ENCODE data around the gene DNAH2. TPM values are rescaled to one million over a fixed set of nuclear protein-coding genes. Genes with fewer than 3 reads are reported as not detected.

The DNAH2 gene
- total and polyA plus RNA-seq, 2 of the 4 experiments (the other 2 are of a cell fraction): under 0.01 to 0.02 TPM

DNA sequence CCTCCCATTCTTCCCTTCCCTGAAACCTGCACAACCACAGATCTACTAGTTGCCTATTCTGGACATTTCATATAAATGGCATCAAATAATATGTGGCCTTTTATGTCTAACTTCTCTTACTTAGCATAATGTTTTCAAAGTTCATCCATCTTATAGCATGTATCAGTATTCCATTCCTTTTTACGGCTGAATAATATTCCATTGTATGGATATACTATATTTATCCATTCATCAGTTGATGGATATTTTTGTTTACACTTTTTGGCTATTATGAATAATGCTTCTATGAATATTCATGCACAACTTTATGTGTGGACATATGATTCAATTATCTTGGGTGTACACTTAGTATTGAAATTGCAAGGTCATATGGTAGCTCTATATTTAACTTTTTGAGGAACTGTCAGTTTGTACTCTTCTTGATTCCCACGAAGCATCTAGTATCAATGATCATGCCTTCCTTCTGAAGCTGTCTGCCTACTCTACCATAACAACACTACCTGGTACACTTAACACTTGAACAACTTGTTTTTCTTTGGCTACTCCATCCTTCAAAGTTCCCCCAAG, 158.3 kb downstream of the DNAH2 start:
- Histone ChIP-seq H3K9me3 (ENCODE audit: control insufficient read depth, insufficient read depth, low read length) (no peaks in the 10 kb centered on the region), H2BK20ac (ENCODE audit: low read depth, low read length) (no peak overlapping the region), H3K14ac (replicated peaks; ENCODE audit: low read depth, low read length) (no peak overlapping the region), H2BK5ac (ENCODE audit: low read depth, low read length, poor library complexity, severe bottlenecking) (no peak overlapping the region), H3K56ac (ENCODE audit: extremely low read depth, insufficient read depth, low read length) (no peak overlapping the region), H2AK5ac (ENCODE audit: low read depth, low read length) (no peak overlapping the region), H3K27ac (ENCODE audit: insufficient read depth, low read length) (no peak overlapping the region), H3K4ac (ENCODE audit: low read depth, low read length) (no peak overlapping the region), H3K4me1 (ENCODE audit: control insufficient read depth, insufficient read depth, low read length) (no peaks in the 10 kb centered on the region), H3K9ac (ENCODE audit: low read depth, low read length) (no peak overlapping the region), H3K4me2 (ENCODE audit: low read depth, low read length) (no peak overlapping the region), H4K5ac (ENCODE audit: low read depth, low read length) (no peak overlapping the region), H2AK9ac (replicated peaks; ENCODE audit: low read depth, low read length, poor library complexity) (no peak overlapping the region), H3K9me1 (ENCODE audit: insufficient read depth, low read length) (no peaks in the 10 kb centered on the region; the same call in 1 of the 2 replicates), H4K91ac (ENCODE audit: insufficient read depth, low read depth, low read length) (no peak overlapping the region), H3K23ac (ENCODE audit: low read depth, low read length) (no peak overlapping the region), H3K79me1 (ENCODE audit: low read depth in 1 of 2, low read length in 2 of 2) (peaks cover 7 to 23% of the 10 kb centered on the region in 2 experiments), H4K8ac (ENCODE audit: low read depth in 2 of 2, low read length in 2 of 2) (no peak overlapping the region), H2BK15ac (ENCODE audit: low read depth, low read length) (no peak overlapping the region), H3K4me3 (ENCODE audit: insufficient read depth, low read depth, low read length) (no peak overlapping the region), H4K20me1 (ENCODE audit: insufficient read depth, low read length) (no peaks in the 10 kb centered on the region), H2BK120ac (ENCODE audit: low read depth, low read length) (no peak overlapping the region), H3K36me3 (ENCODE audit: control insufficient read depth, insufficient read depth, low read length) (peaks cover 14% of the 10 kb centered on the region), H3K18ac (ENCODE audit: low read depth, low read length) (no peak overlapping the region), H2AFZ (replicated peaks; ENCODE audit: low read length, poor library complexity) (no peak overlapping the region), H3K27me3 (ENCODE audit: control insufficient read depth, insufficient read depth, low read length) (no peaks in the 10 kb centered on the region)
- WGBS, 2 experiments (ENCODE audit: extremely low coverage in 2 of 2, insufficient read length in 1 of 2): no CpG with 5 or more reads among the region's 2 CpGs
- DNase-seq (no peak), ATAC-seq (ENCODE audit: low read depth) (no peak)
- TF ChIP-seq, protein P1, sequence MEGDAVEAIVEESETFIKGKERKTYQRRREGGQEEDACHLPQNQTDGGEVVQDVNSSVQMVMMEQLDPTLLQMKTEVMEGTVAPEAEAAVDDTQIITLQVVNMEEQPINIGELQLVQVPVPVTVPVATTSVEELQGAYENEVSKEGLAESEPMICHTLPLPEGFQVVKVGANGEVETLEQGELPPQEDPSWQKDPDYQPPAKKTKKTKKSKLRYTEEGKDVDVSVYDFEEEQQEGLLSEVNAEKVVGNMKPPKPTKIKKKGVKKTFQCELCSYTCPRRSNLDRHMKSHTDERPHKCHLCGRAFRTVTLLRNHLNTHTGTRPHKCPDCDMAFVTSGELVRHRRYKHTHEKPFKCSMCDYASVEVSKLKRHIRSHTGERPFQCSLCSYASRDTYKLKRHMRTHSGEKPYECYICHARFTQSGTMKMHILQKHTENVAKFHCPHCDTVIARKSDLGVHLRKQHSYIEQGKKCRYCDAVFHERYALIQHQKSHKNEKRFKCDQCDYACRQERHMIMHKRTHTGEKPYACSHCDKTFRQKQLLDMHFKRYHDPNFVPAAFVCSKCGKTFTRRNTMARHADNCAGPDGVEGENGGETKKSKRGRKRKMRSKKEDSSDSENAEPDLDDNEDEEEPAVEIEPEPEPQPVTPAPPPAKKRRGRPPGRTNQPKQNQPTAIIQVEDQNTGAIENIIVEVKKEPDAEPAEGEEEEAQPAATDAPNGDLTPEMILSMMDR (conservative IDR thresholded peaks at IDR 0.05; ENCODE audit: low read depth, low read length): no peak
- TF ChIP-seq, protein P2, sequence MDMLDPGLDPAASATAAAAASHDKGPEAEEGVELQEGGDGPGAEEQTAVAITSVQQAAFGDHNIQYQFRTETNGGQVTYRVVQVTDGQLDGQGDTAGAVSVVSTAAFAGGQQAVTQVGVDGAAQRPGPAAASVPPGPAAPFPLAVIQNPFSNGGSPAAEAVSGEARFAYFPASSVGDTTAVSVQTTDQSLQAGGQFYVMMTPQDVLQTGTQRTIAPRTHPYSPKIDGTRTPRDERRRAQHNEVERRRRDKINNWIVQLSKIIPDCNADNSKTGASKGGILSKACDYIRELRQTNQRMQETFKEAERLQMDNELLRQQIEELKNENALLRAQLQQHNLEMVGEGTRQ (IDR thresholded peaks at IDR 0.05; ENCODE audit: low read depth, low read length): no peak
- TF ChIP-seq RFX5 (IDR thresholded peaks at IDR 0.05; ENCODE audit: low read depth, low read length) (no peak), MXI1 (IDR thresholded peaks at IDR 0.05; ENCODE audit: borderline replicate concordance, low read depth, low read length) (no peak), RCOR1 (IDR thresholded peaks at IDR 0.05; ENCODE audit: insufficient replicate concordance, low read length) (no peak), CEBPB (IDR thresholded peaks at IDR 0.05; ENCODE audit: low read depth, low read length) (no peak), POLR2A (IDR thresholded peaks at IDR 0.05; ENCODE audit: low read depth, low read length) (no peak), BHLHE40 (IDR thresholded peaks at IDR 0.05; ENCODE audit: low read depth, low read length) (no peak), FOS (IDR thresholded peaks at IDR 0.05; ENCODE audit: low read depth, low read length) (no peak), MAZ (IDR thresholded peaks at IDR 0.05; ENCODE audit: borderline replicate concordance, low read depth, low read length) (no peak)
- TF ChIP-seq, protein P3, sequence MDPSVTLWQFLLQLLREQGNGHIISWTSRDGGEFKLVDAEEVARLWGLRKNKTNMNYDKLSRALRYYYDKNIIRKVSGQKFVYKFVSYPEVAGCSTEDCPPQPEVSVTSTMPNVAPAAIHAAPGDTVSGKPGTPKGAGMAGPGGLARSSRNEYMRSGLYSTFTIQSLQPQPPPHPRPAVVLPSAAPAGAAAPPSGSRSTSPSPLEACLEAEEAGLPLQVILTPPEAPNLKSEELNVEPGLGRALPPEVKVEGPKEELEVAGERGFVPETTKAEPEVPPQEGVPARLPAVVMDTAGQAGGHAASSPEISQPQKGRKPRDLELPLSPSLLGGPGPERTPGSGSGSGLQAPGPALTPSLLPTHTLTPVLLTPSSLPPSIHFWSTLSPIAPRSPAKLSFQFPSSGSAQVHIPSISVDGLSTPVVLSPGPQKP (IDR thresholded peaks at IDR 0.05; ENCODE audit: borderline replicate concordance, low read depth, low read length): no peak
- ChIA-PET CTCF (no interaction called here), POLR2A (ENCODE audit: unreplicated experiment) (no interaction called here)
- in situ Hi-C loops (cut with MboI; ENCODE audit: low sequenced_read_pairs): no loop called here
- dilution Hi-C loops (cut with HindIII; ENCODE audit: low sequenced_read_pairs, unreplicated experiment): no loop called here
- no TSS peak for BruUV-seq (replicated peaks)
- intact Hi-C loops (cut with micrococcal nuclease): no loop called here
